ENCODE results near the gene BOLA2B. TPM values are rescaled to one million over a fixed set of nuclear protein-coding genes. Genes with fewer than 3 reads are reported as not detected.
"Not testable (repeated sequence)": the region's sequence is repeated elsewhere in the genome, so short reads cannot be mapped to it uniquely, and the experiment has no call there.

The BOLA2B gene
- total RNA-seq, 2 donors from 2014 or later = 125 to 134 TPM

GRCh38 chr16:30180741-30181140, 12.7 kb downstream of the BOLA2B start:
- no peak for TF ChIP-seq CTCF (conservative IDR thresholded peaks at IDR 0.05)
- Histone ChIP-seq H3K36me3 (ENCODE audit: control insufficient read depth, insufficient read depth, low read length) (no peaks in the 10 kb centered on the region), H3K4me3 (ENCODE audit: low read length) (no peak overlapping the region), H3K9ac (ENCODE audit: extremely low read depth, low read length, poor library complexity, severe bottlenecking) (no peak overlapping the region), H3K27ac (ENCODE audit: low read depth, low read length) (no peak overlapping the region), H3K27me3 (ENCODE audit: control insufficient read depth, insufficient read depth, low read length, poor library complexity, severe bottlenecking) (peaks cover 17% of the 10 kb centered on the region), H3K9me3 (ENCODE audit: control insufficient read depth, low read length) (no peaks in the 10 kb centered on the region), H3K4me1 (ENCODE audit: control insufficient read depth, insufficient read depth, low read length) (peaks cover 2% of the 10 kb centered on the region)
- Mint-ChIP-seq H3K4me3 (no peak overlapping the region), H3K9me3 (no peaks in the 10 kb centered on the region), H3K27me3 (ENCODE audit: insufficient read depth) (peaks cover 43% of the 10 kb centered on the region), H3K36me3 (ENCODE audit: low read depth) (no peaks in the 10 kb centered on the region), H3K4me1 (no peaks in the 10 kb centered on the region), H3K27ac (no peak overlapping the region)
- DNase-seq = no peak
- WGBS, 2 experiments (ENCODE audit: insufficient coverage in 1 of 2, insufficient read length in 1 of 2) = 89% methylated on average over 3 of the region's 3 CpGs; no CpG with 5 or more reads in 1 of the 2 experiments

- Histone ChIP-seq H3K36me3 (ENCODE audit: control insufficient read depth, insufficient read depth, low read length) (no peaks in the 10 kb centered on the region), H3K4me1 (ENCODE audit: control insufficient read depth, insufficient read depth, low read length) (peaks cover 2% of the 10 kb centered on the region), H3K4me3 (ENCODE audit: low read length) (no peak overlapping the region), H3K27me3 (ENCODE audit: control insufficient read depth, insufficient read depth, low read length, poor library complexity, severe bottlenecking) (peaks cover 17% of the 10 kb centered on the region), H3K9me3 (ENCODE audit: control insufficient read depth, low read length) (no peaks in the 10 kb centered on the region), H3K9ac (ENCODE audit: extremely low read depth, low read length, poor library complexity, severe bottlenecking) (no peak overlapping the region), H3K27ac (ENCODE audit: low read depth, low read length) (no peak overlapping the region)
- no peak for TF ChIP-seq CTCF (conservative IDR thresholded peaks at IDR 0.05)
- Mint-ChIP-seq H3K27ac (no peak overlapping the region), H3K4me1 (no peaks in the 10 kb centered on the region), H3K36me3 (ENCODE audit: low read depth) (no peaks in the 10 kb centered on the region), H3K9me3 (no peaks in the 10 kb centered on the region), H3K27me3 (ENCODE audit: insufficient read depth) (peaks cover 41% of the 10 kb centered on the region), H3K4me3 (no peak overlapping the region)
- WGBS, 2 experiments (ENCODE audit: insufficient coverage in 1 of 2, insufficient read length in 1 of 2) = 90 to 92% methylated on average over 7 to 9 of the region's 9 CpGs
- no peak for DNase-seq
Measured at GRCh38 chr16:30179931-30180330, 13.5 kb downstream of the BOLA2B start.

- Histone ChIP-seq H3K36me3 (ENCODE audit: control insufficient read depth, insufficient read depth, low read length) (no peaks in the 10 kb centered on the region), H3K27ac (ENCODE audit: low read depth, low read length) (no peak overlapping the region), H3K27me3 (ENCODE audit: control insufficient read depth, insufficient read depth, low read length, poor library complexity, severe bottlenecking) (peaks cover 13% of the 10 kb centered on the region), H3K9me3 (ENCODE audit: control insufficient read depth, low read length) (no peaks in the 10 kb centered on the region), H3K4me3 (ENCODE audit: low read length) (no peak overlapping the region), H3K4me1 (ENCODE audit: control insufficient read depth, insufficient read depth, low read length) (peaks cover 2% of the 10 kb centered on the region), H3K9ac (ENCODE audit: extremely low read depth, low read length, poor library complexity, severe bottlenecking) (no peak overlapping the region)
- no peak for TF ChIP-seq CTCF (conservative IDR thresholded peaks at IDR 0.05)
- Mint-ChIP-seq H3K9me3 (no peaks in the 10 kb centered on the region), H3K4me3 (no peak overlapping the region), H3K27ac (no peak overlapping the region), H3K36me3 (ENCODE audit: low read depth) (no peaks in the 10 kb centered on the region), H3K27me3 (ENCODE audit: insufficient read depth) (peaks cover 34% of the 10 kb centered on the region), H3K4me1 (no peaks in the 10 kb centered on the region)
- 88 to 100% methylated on average over 3 to 4 of the region's 4 CpGs for WGBS, 2 experiments (ENCODE audit: insufficient coverage in 1 of 2, insufficient read length in 1 of 2)
- DNase-seq = no peak
Measured at GRCh38 chr16:30179195-30179594, 14.3 kb downstream of the BOLA2B start.

- H3K9ac ChIP-seq (ENCODE audit: extremely low read depth, low read length, poor library complexity, severe bottlenecking); DNase-seq; H3K36me3 Mint-ChIP-seq (ENCODE audit: low read depth); H3K9me3 Mint-ChIP-seq; H3K4me1 ChIP-seq (ENCODE audit: control insufficient read depth, insufficient read depth, low read length); H3K9me3 ChIP-seq (ENCODE audit: control insufficient read depth, low read length); H3K4me3 Mint-ChIP-seq; H3K4me1 Mint-ChIP-seq; H3K4me3 ChIP-seq (ENCODE audit: low read length); H3K36me3 ChIP-seq (ENCODE audit: control insufficient read depth, insufficient read depth, low read length); H3K27me3 ChIP-seq (ENCODE audit: control insufficient read depth, insufficient read depth, low read length, poor library complexity, severe bottlenecking); H3K27ac ChIP-seq (ENCODE audit: low read depth, low read length); H3K27ac Mint-ChIP-seq: not testable (repeated sequence)
- peaks cover 21% of the 10 kb centered on the region for H3K27me3 Mint-ChIP-seq (ENCODE audit: insufficient read depth)
- 90 to 92% methylated on average over 6 of the region's 6 CpGs for WGBS, 2 experiments (ENCODE audit: insufficient coverage in 1 of 2, insufficient read length in 1 of 2)
Measured at GRCh38 chr16:30176876-30177275, 16.6 kb downstream of the BOLA2B start.
